ENCODE results near the gene IQSEC1.

The IQSEC1 gene

GRCh38 chr3:12947504-12948369 is 125.5 kb downstream of the IQSEC1 start:
- peak in 1 of 2 donors; percentile 49 for DNase-seq
- Histone ChIP-seq H3K27me3 (no peaks in the 10 kb centered on the region), H3K4me3 (no peak overlapping the region), H3K27ac (peak overlapping the region; percentile 50 to 52), H3K9me3 (no peaks in the 10 kb centered on the region), H3K4me1 (peaks cover 0 to 98% (median 87%) of the 10 kb centered on the region in 4 donors), H3K36me3 (no peaks in the 10 kb centered on the region)
- intact Hi-C loops (cut with DNase I; ENCODE audit: low total_unique reads), result no loop called here
- peak; percentile 4 to 6 for TF ChIP-seq CTCF (IDR thresholded peaks at IDR 0.05)

GRCh38 chr3:12946649-12947316 is 126.4 kb downstream of the IQSEC1 start:
- no peak for DNase-seq
- H3K27ac ChIP-seq, result peak overlapping the region; percentile 50 to 52
- no peaks in the 10 kb centered on the region for H3K27me3 ChIP-seq
- TF ChIP-seq CTCF (IDR thresholded peaks at IDR 0.05), result no peak
- peaks cover 0 to 88% (median 77%) of the 10 kb centered on the region in 4 donors for H3K4me1 ChIP-seq
- H3K4me3 ChIP-seq, result no peak overlapping the region
- H3K36me3 ChIP-seq, result peaks cover 0 to 2% (median under 1%) of the 10 kb centered on the region in 3 donors
- H3K9me3 ChIP-seq, result no peaks in the 10 kb centered on the region
- intact Hi-C loops (cut with DNase I; ENCODE audit: low total_unique reads), result no loop called here

- Histone ChIP-seq H3K4me3 (no peak overlapping the region), H3K9me3 (no peaks in the 10 kb centered on the region), H3K4me1 (peaks cover 0 to 87% (median 72%) of the 10 kb centered on the region in 4 donors), H3K27me3 (no peaks in the 10 kb centered on the region), H3K36me3 (peaks cover 5 to 7% (median 6%) of the 10 kb centered on the region in 3 donors), H3K27ac (peak overlapping the region; percentile 50 to 52)
- intact Hi-C loops (cut with DNase I; ENCODE audit: low total_unique reads), result no loop called here
- DNase-seq, result no peak
- TF ChIP-seq CTCF (IDR thresholded peaks at IDR 0.05), result no peak
Measured at GRCh38 chr3:12946251-12946648, 127.0 kb downstream of the IQSEC1 start.

- peaks cover 11 to 20% (median 14%) of the 10 kb centered on the region in 3 donors for H3K36me3 ChIP-seq
- DNase-seq, result no peak
- peak overlapping the region in 1 of 2 donors; percentile 50 for H3K27ac ChIP-seq
- H3K27me3 ChIP-seq, result no peaks in the 10 kb centered on the region
- H3K9me3 ChIP-seq, result no peaks in the 10 kb centered on the region
- intact Hi-C loops (cut with DNase I; ENCODE audit: low total_unique reads), result no loop called here
- no peak overlapping the region for H3K4me3 ChIP-seq
- no peak for TF ChIP-seq CTCF (IDR thresholded peaks at IDR 0.05)
- peaks cover 0 to 85% (median 69%) of the 10 kb centered on the region in 4 donors for H3K4me1 ChIP-seq
Measured at GRCh38 chr3:12944849-12945248, 128.4 kb downstream of the IQSEC1 start.

GRCh38 chr3:12944413-12944812 is 128.8 kb downstream of the IQSEC1 start:
- H3K4me3 ChIP-seq, result no peak overlapping the region
- H3K27me3 ChIP-seq, result no peaks in the 10 kb centered on the region
- H3K27ac ChIP-seq, result peak overlapping the region; percentile 27 to 50
- peaks cover 11 to 24% (median 14%) of the 10 kb centered on the region in 3 donors for H3K36me3 ChIP-seq
- no peak for TF ChIP-seq CTCF (IDR thresholded peaks at IDR 0.05)
- H3K9me3 ChIP-seq, result no peaks in the 10 kb centered on the region
- no peak for DNase-seq
- intact Hi-C loops (cut with DNase I; ENCODE audit: low total_unique reads), result no loop called here
- H3K4me1 ChIP-seq, result peaks cover 0 to 85% (median 67%) of the 10 kb centered on the region in 4 donors
